ENCODE results near the gene RUBCNL.

Gene RUBCNL

GRCh38 chr13:46355901-46356590, 31.0 kb downstream of the RUBCNL start:
- Histone ChIP-seq H3K4me3 (ENCODE audit: low read depth in 1 of 2, low read length in 2 of 2) (no peak overlapping the region), H3K27me3 (ENCODE audit: control insufficient read depth in 1 of 2, insufficient read depth in 2 of 2, low read length in 2 of 2) (no peaks in the 10 kb centered on the region), H3K4me1 (ENCODE audit: control insufficient read depth in 1 of 2, insufficient read depth in 2 of 2, low read length in 2 of 2) (no peaks in the 10 kb centered on the region), H3K9me3 (ENCODE audit: control insufficient read depth in 1 of 2, low read length in 2 of 2) (no peaks in the 10 kb centered on the region), H3K27ac (ENCODE audit: low read depth, low read length) (no peak overlapping the region), H3K9ac (ENCODE audit: low read depth in 1 of 2, low read length in 2 of 2) (no peak overlapping the region), H3K36me3 (ENCODE audit: control insufficient read depth in 1 of 2, insufficient read depth in 2 of 2, low read length in 2 of 2) (no peaks in the 10 kb centered on the region)

- Histone ChIP-seq H3K27me3 (ENCODE audit: control insufficient read depth in 1 of 2, insufficient read depth in 2 of 2, low read length in 2 of 2) (no peaks in the 10 kb centered on the region), H3K36me3 (ENCODE audit: control insufficient read depth in 1 of 2, insufficient read depth in 2 of 2, low read length in 2 of 2) (no peaks in the 10 kb centered on the region), H3K9me3 (ENCODE audit: control insufficient read depth in 1 of 2, low read length in 2 of 2) (no peaks in the 10 kb centered on the region), H3K27ac (ENCODE audit: low read depth, low read length) (no peak overlapping the region), H3K9ac (ENCODE audit: low read depth in 1 of 2, low read length in 2 of 2) (no peak overlapping the region), H3K4me1 (ENCODE audit: control insufficient read depth in 1 of 2, insufficient read depth in 2 of 2, low read length in 2 of 2) (no peaks in the 10 kb centered on the region), H3K4me3 (ENCODE audit: low read depth in 1 of 2, low read length in 2 of 2) (no peak overlapping the region)
These were observed 32.0 kb downstream of the RUBCNL start for GRCh38 chr13:46355088-46355468.

DNA sequence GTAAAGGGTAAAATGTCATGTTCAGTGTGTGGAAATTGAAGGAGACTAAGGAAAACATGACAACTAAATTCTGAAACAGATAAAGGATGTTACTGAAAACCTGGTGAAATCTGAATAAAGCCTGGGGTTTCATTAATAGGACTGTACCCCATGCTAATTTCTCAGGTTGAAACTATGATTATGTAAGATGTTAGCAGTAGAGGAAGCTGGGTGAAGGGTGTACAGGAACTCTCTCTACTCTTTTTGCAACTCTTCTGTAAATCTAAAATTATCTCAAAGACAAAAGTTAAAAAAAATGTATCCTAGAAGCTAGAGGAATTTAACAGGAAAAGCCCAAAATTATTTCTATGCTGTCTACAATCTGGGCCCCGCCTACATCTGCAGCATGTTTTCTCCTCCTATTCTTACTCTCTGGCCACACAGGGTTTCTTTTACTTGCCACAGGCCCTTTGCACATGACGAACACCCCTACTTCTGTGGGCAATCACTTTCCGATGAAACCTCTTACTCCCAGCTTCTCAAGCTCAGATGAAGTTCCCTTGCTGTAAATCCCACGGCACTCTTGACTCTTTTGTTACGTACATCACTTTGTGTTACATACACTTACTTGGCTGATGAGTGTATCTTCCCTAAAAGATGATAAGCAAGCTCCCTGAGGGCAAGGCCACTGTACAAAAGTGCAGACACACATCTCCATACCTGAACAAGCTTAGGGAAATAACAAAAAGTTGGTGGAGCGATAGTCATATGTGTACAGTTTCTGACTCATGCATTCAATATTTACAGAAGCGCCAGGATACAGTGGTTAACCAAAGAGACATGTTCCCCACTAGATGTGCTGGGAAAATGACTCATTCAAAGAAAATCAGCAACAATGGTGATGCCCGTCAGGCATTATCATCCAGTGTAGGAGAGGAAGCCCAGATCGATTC, 32.6 kb downstream of the RUBCNL start:
- no peaks in the 10 kb centered on the region for H3K27me3 ChIP-seq (ENCODE audit: control insufficient read depth in 1 of 2, insufficient read depth in 2 of 2, low read length in 2 of 2)
- no peak overlapping the region for H3K9ac ChIP-seq (ENCODE audit: low read depth in 1 of 2, low read length in 2 of 2)
- H3K4me1 ChIP-seq (ENCODE audit: control insufficient read depth in 1 of 2, insufficient read depth in 2 of 2, low read length in 2 of 2): no peaks in the 10 kb centered on the region
- H3K27ac ChIP-seq (ENCODE audit: low read depth, low read length): no peak overlapping the region
- H3K9me3 ChIP-seq (ENCODE audit: control insufficient read depth in 1 of 2, low read length in 2 of 2): no peaks in the 10 kb centered on the region
- H3K4me3 ChIP-seq (ENCODE audit: low read depth in 1 of 2, low read length in 2 of 2): no peak overlapping the region
- no peaks in the 10 kb centered on the region for H3K36me3 ChIP-seq (ENCODE audit: control insufficient read depth in 1 of 2, insufficient read depth in 2 of 2, low read length in 2 of 2)

- H3K9ac ChIP-seq (ENCODE audit: low read depth in 1 of 2, low read length in 2 of 2): no peak overlapping the region
- no peaks in the 10 kb centered on the region for H3K9me3 ChIP-seq (ENCODE audit: control insufficient read depth in 1 of 2, low read length in 2 of 2)
- no peaks in the 10 kb centered on the region for H3K4me1 ChIP-seq (ENCODE audit: control insufficient read depth in 1 of 2, insufficient read depth in 2 of 2, low read length in 2 of 2)
- no peak overlapping the region for H3K27ac ChIP-seq (ENCODE audit: low read depth, low read length)
- no peaks in the 10 kb centered on the region for H3K36me3 ChIP-seq (ENCODE audit: control insufficient read depth in 1 of 2, insufficient read depth in 2 of 2, low read length in 2 of 2)
- no peaks in the 10 kb centered on the region for H3K27me3 ChIP-seq (ENCODE audit: control insufficient read depth in 1 of 2, insufficient read depth in 2 of 2, low read length in 2 of 2)
- H3K4me3 ChIP-seq (ENCODE audit: low read depth in 1 of 2, low read length in 2 of 2): no peak overlapping the region
These were observed 34.2 kb downstream of the RUBCNL start for GRCh38 chr13:46352805-46353204.

DNA sequence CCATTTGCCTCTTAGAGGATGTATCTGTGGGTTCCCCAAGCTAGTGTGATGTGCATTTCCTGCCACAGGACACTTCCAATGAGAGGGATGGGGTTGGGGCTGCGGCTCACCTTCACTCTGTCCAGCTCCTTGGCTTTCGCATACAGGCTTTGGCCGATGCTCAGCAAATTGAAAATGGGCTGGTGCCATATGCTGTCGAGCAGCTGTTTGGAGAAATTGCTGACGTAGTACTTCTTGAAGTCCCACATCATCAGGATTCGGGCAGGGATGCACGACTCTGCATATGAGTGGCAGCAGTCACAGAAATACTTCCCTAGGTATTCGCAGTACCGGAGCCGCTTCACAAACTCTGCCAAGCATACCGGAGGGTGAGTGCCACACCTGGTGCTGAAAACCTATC, 37.0 kb downstream of the RUBCNL start:
- no peaks in the 10 kb centered on the region for H3K4me1 ChIP-seq (ENCODE audit: control insufficient read depth in 1 of 2, insufficient read depth in 2 of 2, low read length in 2 of 2)
- no peaks in the 10 kb centered on the region for H3K36me3 ChIP-seq (ENCODE audit: control insufficient read depth in 1 of 2, insufficient read depth in 2 of 2, low read length in 2 of 2)
- H3K27ac ChIP-seq (ENCODE audit: low read depth, low read length): no peak overlapping the region

GRCh38 chr13:46348961-46349360, 38.1 kb downstream of the RUBCNL start:
- Histone ChIP-seq H3K36me3 (ENCODE audit: control insufficient read depth in 1 of 2, insufficient read depth in 2 of 2, low read length in 2 of 2) (no peaks in the 10 kb centered on the region), H3K9ac (ENCODE audit: low read depth in 1 of 2, low read length in 2 of 2) (no peak overlapping the region), H3K4me3 (ENCODE audit: low read depth in 1 of 2, low read length in 2 of 2) (no peak overlapping the region), H3K4me1 (ENCODE audit: control insufficient read depth in 1 of 2, insufficient read depth in 2 of 2, low read length in 2 of 2) (no peaks in the 10 kb centered on the region), H3K27me3 (ENCODE audit: control insufficient read depth in 1 of 2, insufficient read depth in 2 of 2, low read length in 2 of 2) (no peaks in the 10 kb centered on the region), H3K27ac (ENCODE audit: low read depth, low read length) (no peak overlapping the region), H3K9me3 (ENCODE audit: control insufficient read depth in 1 of 2, low read length in 2 of 2) (no peaks in the 10 kb centered on the region)

More for the DNA sequence above, 37.0 kb downstream of the RUBCNL start:
- H3K9me3 ChIP-seq (ENCODE audit: control insufficient read depth in 1 of 2, low read length in 2 of 2): no peaks in the 10 kb centered on the region
- H3K4me3 ChIP-seq (ENCODE audit: low read depth in 1 of 2, low read length in 2 of 2): no peak overlapping the region
- H3K27me3 ChIP-seq (ENCODE audit: control insufficient read depth in 1 of 2, insufficient read depth in 2 of 2, low read length in 2 of 2): no peaks in the 10 kb centered on the region
- H3K9ac ChIP-seq (ENCODE audit: low read depth in 1 of 2, low read length in 2 of 2): no peak overlapping the region

DNA sequence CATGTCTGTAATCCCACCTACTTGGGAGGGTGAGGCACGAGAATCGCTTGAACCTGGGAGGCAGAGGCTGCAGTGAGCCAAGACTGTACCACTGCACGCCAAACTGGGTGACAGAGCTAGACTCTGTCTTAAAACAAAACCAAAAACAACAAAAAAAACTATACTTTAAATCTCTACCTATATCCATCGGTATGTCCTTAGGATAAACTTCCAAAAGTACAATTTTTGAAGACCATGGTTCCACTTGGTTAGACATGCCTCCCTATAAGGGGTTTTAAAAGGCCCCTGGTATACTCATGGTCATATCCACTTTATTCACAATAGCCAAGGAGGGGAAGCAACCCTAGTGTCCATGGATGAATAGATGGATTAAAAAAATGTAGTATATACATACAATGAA, 39.8 kb downstream of the RUBCNL start:
- no peak overlapping the region for H3K4me3 ChIP-seq (ENCODE audit: low read depth in 1 of 2, low read length in 2 of 2)
- H3K9ac ChIP-seq (ENCODE audit: low read depth in 1 of 2, low read length in 2 of 2): no peak overlapping the region
- no peaks in the 10 kb centered on the region for H3K27me3 ChIP-seq (ENCODE audit: control insufficient read depth in 1 of 2, insufficient read depth in 2 of 2, low read length in 2 of 2)
- H3K9me3 ChIP-seq (ENCODE audit: control insufficient read depth in 1 of 2, low read length in 2 of 2): no peaks in the 10 kb centered on the region
- no peak overlapping the region for H3K27ac ChIP-seq (ENCODE audit: low read depth, low read length)
- H3K4me1 ChIP-seq (ENCODE audit: control insufficient read depth in 1 of 2, insufficient read depth in 2 of 2, low read length in 2 of 2): no peaks in the 10 kb centered on the region
- no peaks in the 10 kb centered on the region for H3K36me3 ChIP-seq (ENCODE audit: control insufficient read depth in 1 of 2, insufficient read depth in 2 of 2, low read length in 2 of 2)

DNA sequence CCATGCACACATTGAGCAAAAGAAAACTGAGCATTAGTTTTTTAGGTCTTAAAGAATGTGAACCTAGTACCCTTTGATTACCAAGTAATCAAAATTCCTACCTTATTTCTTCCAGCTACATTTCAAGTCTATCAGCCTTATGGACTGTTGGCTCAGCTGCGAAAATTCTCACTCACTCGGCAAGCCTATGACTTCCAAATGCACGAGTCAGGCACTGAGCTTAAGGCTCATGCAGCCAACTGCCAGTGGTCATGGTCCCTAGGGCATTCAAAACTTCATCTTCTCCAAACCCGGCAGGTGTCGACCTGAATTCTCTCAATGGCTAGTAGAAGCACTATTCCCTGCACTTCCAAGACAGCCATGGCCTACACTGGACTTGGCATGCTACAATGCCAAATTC, 41.2 kb downstream of the RUBCNL start:
- Histone ChIP-seq H3K9me3 (ENCODE audit: control insufficient read depth in 1 of 2, low read length in 2 of 2) (no peaks in the 10 kb centered on the region), H3K4me1 (ENCODE audit: control insufficient read depth in 1 of 2, insufficient read depth in 2 of 2, low read length in 2 of 2) (no peaks in the 10 kb centered on the region), H3K27me3 (ENCODE audit: control insufficient read depth in 1 of 2, insufficient read depth in 2 of 2, low read length in 2 of 2) (no peaks in the 10 kb centered on the region), H3K27ac (ENCODE audit: low read depth, low read length) (no peak overlapping the region), H3K4me3 (ENCODE audit: low read depth in 1 of 2, low read length in 2 of 2) (no peak overlapping the region), H3K9ac (ENCODE audit: low read depth in 1 of 2, low read length in 2 of 2) (no peak overlapping the region), H3K36me3 (ENCODE audit: control insufficient read depth in 1 of 2, insufficient read depth in 2 of 2, low read length in 2 of 2) (no peaks in the 10 kb centered on the region)

DNA sequence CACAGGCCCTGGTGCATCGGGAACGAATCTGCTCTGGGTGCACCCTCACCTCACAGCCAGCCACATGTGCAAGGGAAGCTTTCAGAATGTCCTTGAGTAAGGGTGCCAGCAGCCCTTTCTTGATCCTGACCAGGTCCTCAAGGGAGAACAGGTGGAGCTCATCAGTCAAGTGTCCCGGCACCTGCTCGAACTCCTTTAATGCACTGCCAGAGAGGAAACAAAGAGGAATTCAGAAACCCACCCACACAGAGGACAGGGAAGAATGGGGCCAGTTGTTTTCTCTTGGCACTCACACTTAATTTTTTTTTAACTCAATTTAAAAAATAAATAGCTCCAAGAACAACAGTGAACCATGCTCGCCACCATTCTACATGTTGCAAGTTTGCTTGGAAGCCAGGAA, 41.7 kb downstream of the RUBCNL start:
- Histone ChIP-seq H3K27ac (ENCODE audit: low read depth, low read length) (no peak overlapping the region), H3K4me1 (ENCODE audit: control insufficient read depth in 1 of 2, insufficient read depth in 2 of 2, low read length in 2 of 2) (no peaks in the 10 kb centered on the region), H3K4me3 (ENCODE audit: low read depth in 1 of 2, low read length in 2 of 2) (no peak overlapping the region), H3K36me3 (ENCODE audit: control insufficient read depth in 1 of 2, insufficient read depth in 2 of 2, low read length in 2 of 2) (no peaks in the 10 kb centered on the region), H3K9ac (ENCODE audit: low read depth in 1 of 2, low read length in 2 of 2) (no peak overlapping the region), H3K27me3 (ENCODE audit: control insufficient read depth in 1 of 2, insufficient read depth in 2 of 2, low read length in 2 of 2) (no peaks in the 10 kb centered on the region), H3K9me3 (ENCODE audit: control insufficient read depth in 1 of 2, low read length in 2 of 2) (no peaks in the 10 kb centered on the region)

- no peaks in the 10 kb centered on the region for H3K4me1 ChIP-seq (ENCODE audit: control insufficient read depth in 1 of 2, insufficient read depth in 2 of 2, low read length in 2 of 2)
- no peak overlapping the region for H3K9ac ChIP-seq (ENCODE audit: low read depth in 1 of 2, low read length in 2 of 2)
- no peaks in the 10 kb centered on the region for H3K36me3 ChIP-seq (ENCODE audit: control insufficient read depth in 1 of 2, insufficient read depth in 2 of 2, low read length in 2 of 2)
- no peaks in the 10 kb centered on the region for H3K27me3 ChIP-seq (ENCODE audit: control insufficient read depth in 1 of 2, insufficient read depth in 2 of 2, low read length in 2 of 2)
- no peak overlapping the region for H3K27ac ChIP-seq (ENCODE audit: low read depth, low read length)
- H3K4me3 ChIP-seq (ENCODE audit: low read depth in 1 of 2, low read length in 2 of 2): no peak overlapping the region
- no peaks in the 10 kb centered on the region for H3K9me3 ChIP-seq (ENCODE audit: control insufficient read depth in 1 of 2, low read length in 2 of 2)
These were observed 43.6 kb downstream of the RUBCNL start for GRCh38 chr13:46343279-46343994.
